Transverse colon (tissue), 4 donors: ENCODE measurements around the gene BPIFB1. TPM values are rescaled to one million over a fixed set of nuclear protein-coding genes. Genes with fewer than 3 reads are reported as not detected.

Experiments
- DNase-seq: peaks from one replicate; pipeline ENCODE4 v3.0.0-alpha.2; 2019
- H3K27ac ChIP-seq, 4 donors: fragments of 200-600 bp; sonication (generic); 2 replicates each; pipeline ENCODE4 v1.5.1; 2016 to 2018; ENCODE audit warnings: inconsistent platforms in 4 of 4
- H3K27me3 ChIP-seq: fragments of 200-600 bp; sonication (generic); 2 replicates; pipeline ENCODE4 v1.5.1; 2017; ENCODE audit warnings: inconsistent platforms
- H3K36me3 ChIP-seq, 4 donors: fragments of 200-600 bp; sonication (generic); 2 replicates each; pipeline ENCODE4 v1.5.1; 2017 to 2019; ENCODE audit warnings: inconsistent platforms in 4 of 4
- H3K4me1 ChIP-seq, 4 donors: fragments of 200-600 bp; sonication (generic); 2 replicates each; pipeline ENCODE4 v1.5.1; 2017 to 2020; ENCODE audit warnings: inconsistent platforms in 4 of 4
- H3K4me3 ChIP-seq, 4 donors: fragments of 200-600 bp; sonication (generic); 1 replicate in 1 of 4; 2 replicates in 3 of 4; pipeline versions ENCODE4 v1.5.1 to v1.6.1; 2017 to 2019; ENCODE audit warnings: inconsistent platforms in 4 of 4
- H3K9me3 ChIP-seq, 2 donors: fragments of 200-600 bp; sonication (generic); 2 replicates each; pipeline ENCODE4 v1.5.1; 2017 to 2019; ENCODE audit warnings: inconsistent platforms in 2 of 2
- CTCF ChIP-seq, 5 experiments: fragments of 200-600 bp in 3 of 5; fragments of 450-650 bp in 2 of 5; sonication (generic) in 3 of 5; IDR thresholded peaks; 1 replicate in 2 of 5; 2 replicates in 3 of 5; pipeline ENCODE4 v1.5.1; 2016 to 2017; ENCODE audit warnings: antibody characterized with exemption in 5 of 5, inconsistent platforms in 3 of 5, mild to moderate bottlenecking in 2 of 5, moderate library complexity in 1 of 5
- EP300 ChIP-seq: sonication (generic); formaldehyde crosslinking; IDR thresholded peaks from one replicate; pipeline ENCODE4 v1.6.1; 2017; ENCODE audit warnings: antibody characterized with exemption, low read depth
- POLR2A ChIP-seq: fragments of 450-650 bp; IDR thresholded peaks from one replicate; pipeline ENCODE4 v1.6.1; 2016; ENCODE audit warnings: antibody characterized with exemption, mild to moderate bottlenecking, moderate library complexity
- POLR2AphosphoS5 ChIP-seq, 3 donors: sonication (generic); formaldehyde crosslinking; IDR thresholded peaks; one replicate each; pipeline ENCODE4 v1.6.1; 2016; ENCODE audit warnings: antibody characterized with exemption in 3 of 3
- WGBS, 2 donors: methylation state at CpG; one replicate each; pipeline ENCODE4 v1.1.5; 2018; ENCODE audit warnings: low coverage in 1 of 2; 5-methylcytosine and 5-hydroxymethylcytosine counted together
- in situ Hi-C, 4 donors: fragments of 200-750 bp; cut with MboI; loops; one replicate each; pipeline versions ENCODE4 v1.15.0 to v1.15.1; 2017; ENCODE audit warnings: low sequenced_read_pairs in 3 of 4, low pct_ligation_motif_present in 1 of 4, low pct_unique_long_range_greater_than_20kb in 1 of 4
- intact Hi-C: fragments of 100-400 bp; cut with DNase I; formaldehyde crosslinking; loops from one replicate; pipeline ENCODE4 v1.15.1; 2023; ENCODE audit warnings: low total_unique reads
- total RNA-seq, 4 donors: library from RNA; depleted of rRNA; stranded (reverse); fragments of >200 nt; gene quantifications; one replicate each; pipeline ENCODE4 v1.1.0, GENCODE V29; 2016

BPIFB1 gene
- total RNA-seq = not detected

GRCh38 chr20:33282991-33283555 is at the start of gene BPIFB1:
Gene BPIFB1, plus strand, starts transcription at chr20:33283214. Its CDS starts 2,860 bp downstream, at chr20:33286074.
- DNase-seq = no peak
- TF ChIP-seq CTCF (IDR thresholded peaks at IDR 0.05) (no peak), POLR2AphosphoS5 (IDR thresholded peaks at IDR 0.05) (no peak), EP300 (no peak), POLR2A (no peak)
- no peaks in the 10 kb centered on the region for H3K9me3 ChIP-seq
- no peak within 1 kb of the TSS for H3K27ac ChIP-seq
- intact Hi-C loops = no loop called here
- no peaks in the 10 kb centered on the region for H3K4me1 ChIP-seq
- H3K4me3 ChIP-seq = no peak within 1 kb of the TSS
- H3K36me3 ChIP-seq = no peaks in the 10 kb centered on the region
- 62 to 72% methylated on average over 8 to 13 of the region's 13 CpGs for WGBS, 2 donors
- peaks cover 15% of the 10 kb centered on the region for H3K27me3 ChIP-seq
- in situ Hi-C loops = no loop called here

GRCh38 chr20:33234050-33234449 is 49.0 kb upstream of the BPIFB1 start:
- no peak overlapping the region for H3K27ac ChIP-seq
- no peaks in the 10 kb centered on the region for H3K9me3 ChIP-seq
- 86% methylated on average over 2 of the region's 2 CpGs; no CpG with 5 or more reads in 1 of the 2 donors for WGBS, 2 donors
- no peak for DNase-seq
- H3K4me3 ChIP-seq = no peak overlapping the region
- no peaks in the 10 kb centered on the region for H3K36me3 ChIP-seq
- no peaks in the 10 kb centered on the region for H3K4me1 ChIP-seq
- in situ Hi-C loops (no loop called here), intact Hi-C loops (no loop called here)
- no peak for TF ChIP-seq POLR2A
- no peak for TF ChIP-seq EP300
- TF ChIP-seq POLR2AphosphoS5 (IDR thresholded peaks at IDR 0.05) = no peak
- TF ChIP-seq CTCF (IDR thresholded peaks at IDR 0.05) = no peak
- H3K27me3 ChIP-seq = peaks cover 28% of the 10 kb centered on the region

GRCh38 chr20:33235696-33236095 is 47.3 kb upstream of the BPIFB1 start, which contains the start of gene BPIFA1:
Gene BPIFA1, plus strand, starts transcription at chr20:33235996. Its CDS starts 1,716 bp downstream, at chr20:33237712.
- TF ChIP-seq POLR2A (no peak), EP300 (no peak), CTCF (IDR thresholded peaks at IDR 0.05) (no peak), POLR2AphosphoS5 (IDR thresholded peaks at IDR 0.05) (no peak)
- H3K4me1 ChIP-seq = no peaks in the 10 kb centered on the region
- intact Hi-C loops (no loop called here), in situ Hi-C loops (no loop called here)
- WGBS, 2 donors = 0 to 53% methylated on average over 1 to 5 of the region's 5 CpGs
- H3K4me3 ChIP-seq = no peak within 1 kb of the TSS
- H3K9me3 ChIP-seq = no peaks in the 10 kb centered on the region
- DNase-seq = no peak
- peaks cover 28% of the 10 kb centered on the region for H3K27me3 ChIP-seq
- no peaks in the 10 kb centered on the region for H3K36me3 ChIP-seq
- no peak within 1 kb of the TSS for H3K27ac ChIP-seq

GRCh38 chr20:33236351-33236750 is 46.7 kb upstream of the BPIFB1 start:
- Histone ChIP-seq H3K4me1 (no peaks in the 10 kb centered on the region), H3K9me3 (no peaks in the 10 kb centered on the region), H3K4me3 (no peak overlapping the region), H3K36me3 (no peaks in the 10 kb centered on the region), H3K27ac (no peak overlapping the region), H3K27me3 (peaks cover 28% of the 10 kb centered on the region)
- no peak for DNase-seq
- TF ChIP-seq CTCF (IDR thresholded peaks at IDR 0.05) (no peak), POLR2A (no peak), EP300 (no peak), POLR2AphosphoS5 (IDR thresholded peaks at IDR 0.05) (no peak)
- 83 to 88% methylated on average over 1 of the region's 1 CpG for WGBS, 2 donors
- intact Hi-C loops (no loop called here), in situ Hi-C loops (no loop called here)
